Mesothelial cell of epicardium (in vitro differentiated cells): ENCODE measurements around the gene ST7. TPM values are rescaled to one million over a fixed set of nuclear protein-coding genes. Genes with fewer than 3 reads are reported as not detected.

ENCODE experiments used
- DNase-seq, 2 experiments: peaks; one replicate each; pipeline ENCODE4 v3.0.0; 2021; ENCODE audit warnings: low spot score in 2 of 2; ENCODE audit not compliant: unreplicated experiment in 2 of 2
- H3K27ac Mint-ChIP-seq: 2 replicates; pipeline ENCODE4 v1.8.0; 2021; ENCODE audit warnings: mixed read lengths
- H3K27me3 Mint-ChIP-seq: 2 replicates; pipeline ENCODE4 v1.8.0; 2021; ENCODE audit warnings: low read depth, mixed read lengths
- H3K36me3 Mint-ChIP-seq: 2 replicates; pipeline ENCODE4 v1.8.0; 2021; ENCODE audit warnings: mixed read lengths
- H3K4me1 Mint-ChIP-seq: 2 replicates; pipeline ENCODE4 v1.8.0; 2021; ENCODE audit warnings: mixed read lengths
- H3K4me3 Mint-ChIP-seq: 2 replicates; pipeline ENCODE4 v1.8.0; 2021; ENCODE audit warnings: mild to moderate bottlenecking, moderate library complexity, mixed read lengths
- H3K9me3 Mint-ChIP-seq: 2 replicates; pipeline ENCODE4 v1.8.0; 2021; ENCODE audit warnings: mixed read lengths
- CTCF ChIP-seq: fragments of 200-600 bp; sonication (generic); IDR thresholded peaks from one replicate; pipeline ENCODE4 v1.5.0; 2021; ENCODE audit warnings: antibody characterized with exemption; ENCODE audit not compliant: unreplicated experiment
- total RNA-seq: library from RNA; stranded (reverse); gene quantifications from 3 replicates; pipeline ENCODE4 v1.2.1, GENCODE V29; 2021

Gene ST7
- total RNA-seq, 1 donor from 2014 or later = 40.5 TPM

GRCh38 chr7:117143580-117143979 lies 190.3 kb downstream of the ST7 start:
- H3K4me3 Mint-ChIP-seq = no peak overlapping the region
- peaks cover 9% of the 10 kb centered on the region for H3K36me3 Mint-ChIP-seq
- DNase-seq = no peak
- H3K27me3 Mint-ChIP-seq = no peaks in the 10 kb centered on the region
- H3K27ac Mint-ChIP-seq = peak overlapping the region; percentile 86
- peaks cover 67% of the 10 kb centered on the region for H3K4me1 Mint-ChIP-seq
- no peak for TF ChIP-seq CTCF
- no peaks in the 10 kb centered on the region for H3K9me3 Mint-ChIP-seq

GRCh38 chr7:117145333-117145732 lies 192.0 kb downstream of the ST7 start:
- Mint-ChIP-seq H3K27ac (peak overlapping the region; percentile 90), H3K4me1 (peaks cover 53% of the 10 kb centered on the region), H3K9me3 (no peaks in the 10 kb centered on the region), H3K36me3 (peaks cover 10% of the 10 kb centered on the region), H3K4me3 (no peak overlapping the region), H3K27me3 (no peaks in the 10 kb centered on the region)
- no peak for DNase-seq
- no peak for TF ChIP-seq CTCF

- no peaks in the 10 kb centered on the region for H3K9me3 Mint-ChIP-seq
- no peaks in the 10 kb centered on the region for H3K27me3 Mint-ChIP-seq
- no peak for TF ChIP-seq CTCF
- no peak for DNase-seq
- H3K36me3 Mint-ChIP-seq = peaks cover 13% of the 10 kb centered on the region
- peaks cover 53% of the 10 kb centered on the region for H3K4me1 Mint-ChIP-seq
- no peak overlapping the region for H3K4me3 Mint-ChIP-seq
- H3K27ac Mint-ChIP-seq = peak overlapping the region; percentile 90
Measured at GRCh38 chr7:117146059-117146458, 192.8 kb downstream of the ST7 start.

GRCh38 chr7:117146511-117146910 lies 193.2 kb downstream of the ST7 start:
- H3K4me3 Mint-ChIP-seq = no peak overlapping the region
- H3K9me3 Mint-ChIP-seq = no peaks in the 10 kb centered on the region
- no peak for TF ChIP-seq CTCF
- H3K4me1 Mint-ChIP-seq = peaks cover 51% of the 10 kb centered on the region
- peaks cover 13% of the 10 kb centered on the region for H3K36me3 Mint-ChIP-seq
- H3K27me3 Mint-ChIP-seq = no peaks in the 10 kb centered on the region
- DNase-seq = no peak
- peak overlapping the region; percentile 90 for H3K27ac Mint-ChIP-seq

GRCh38 chr7:117148971-117149370 lies 195.7 kb downstream of the ST7 start:
- no peaks in the 10 kb centered on the region for H3K9me3 Mint-ChIP-seq
- H3K36me3 Mint-ChIP-seq = peaks cover 4% of the 10 kb centered on the region
- TF ChIP-seq CTCF = no peak
- H3K4me3 Mint-ChIP-seq = no peak overlapping the region
- peaks cover 38% of the 10 kb centered on the region for H3K4me1 Mint-ChIP-seq
- no peak overlapping the region for H3K27ac Mint-ChIP-seq
- DNase-seq = no peak
- no peaks in the 10 kb centered on the region for H3K27me3 Mint-ChIP-seq

- peaks cover 38% of the 10 kb centered on the region for H3K4me1 Mint-ChIP-seq
- peaks cover 4% of the 10 kb centered on the region for H3K36me3 Mint-ChIP-seq
- TF ChIP-seq CTCF = no peak
- no peaks in the 10 kb centered on the region for H3K9me3 Mint-ChIP-seq
- no peak overlapping the region for H3K4me3 Mint-ChIP-seq
- no peak for DNase-seq
- H3K27ac Mint-ChIP-seq = no peak overlapping the region
- no peaks in the 10 kb centered on the region for H3K27me3 Mint-ChIP-seq
Measured at GRCh38 chr7:117149692-117150091, 196.4 kb downstream of the ST7 start.
